SK-N-SH (cell line): Measurements from ENCODE around the gene CDKN2D. TPM values are rescaled to one million over a fixed set of nuclear protein-coding genes. Genes with fewer than 3 reads are reported as not detected.

ENCODE experiments used
- CTCF ChIA-PET: fragments of 300-600, 350-600 bp; formaldehyde crosslinking; extraction: SDS; loops from one replicate; lab custom pipeline; 2021; lab: Yijun Ruan, JAX
- POLR2A ChIA-PET: fragments of 350-600 bp; sonication (Branson Sonifier 250); formaldehyde crosslinking; extraction: SDS; loops from one replicate; lab custom pipeline; 2020; ENCODE audit warnings: antibody characterized with exemption, inconsistent platforms; lab: Yijun Ruan, JAX
- DNase-seq: peaks from one replicate; pipeline ENCODE4 v3.0.0; 2012
- H2AFZ ChIP-seq: fragments of 200-600 bp; sonication (generic); 2 replicates; pipeline ENCODE4 v1.8.1; 2016; ENCODE audit warnings: antibody characterized with exemption, mild to moderate bottlenecking, low read depth
- H3F3A ChIP-seq: fragments of 200-600 bp; sonication (generic); replicated peaks from 2 replicates; pipeline ENCODE3; 2016; ENCODE audit warnings: antibody characterized with exemption, mild to moderate bottlenecking; ENCODE audit not compliant: insufficient read depth
- H3K27ac ChIP-seq, 2 experiments: fragments of 200-500 bp in 1 of 2; fragments of 200-600 bp in 1 of 2; sonication (Bioruptor generic) in 1 of 2; sonication (generic), shearing (Covaris generic) in 1 of 2; 2 replicates each; pipeline versions ENCODE4 v1.5.1 to v1.6.1; 2014 to 2016; ENCODE audit warnings: low read depth in 2 of 2, inconsistent platforms in 1 of 2, low read length in 1 of 2, mild to moderate bottlenecking in 1 of 2, mixed read lengths in 1 of 2
- H3K27me3 ChIP-seq: fragments of 200-600 bp; sonication (generic), shearing (Covaris generic); 2 replicates; pipeline ENCODE4 v1.6.1; 2016; ENCODE audit warnings: mixed run types; ENCODE audit not compliant: insufficient read depth
- H3K36me3 ChIP-seq, 2 experiments: fragments of 200-500 bp in 1 of 2; fragments of 200-600 bp in 1 of 2; sonication (Bioruptor generic) in 1 of 2; sonication (generic) in 1 of 2; replicated peaks in 1 of 2; 2 replicates each; pipeline versions ENCODE3 to v1.5.1; 2014 to 2016; ENCODE audit warnings: low read length in 1 of 2, mild to moderate bottlenecking in 1 of 2; ENCODE audit not compliant: insufficient read depth in 2 of 2, control insufficient read depth in 1 of 2
- H3K4me1 ChIP-seq, 2 experiments: fragments of 200-500 bp in 1 of 2; fragments of 200-600 bp in 1 of 2; sonication (Bioruptor generic) in 1 of 2; sonication (generic), shearing (Covaris generic) in 1 of 2; 2 replicates each; pipeline versions ENCODE4 v1.5.1 to v1.6.1; 2014 to 2016; ENCODE audit warnings: low read depth in 1 of 2, low read length in 1 of 2, mixed run types in 1 of 2; ENCODE audit not compliant: insufficient read depth in 2 of 2, control insufficient read depth in 1 of 2
- H3K4me2 ChIP-seq: fragments of 200-600 bp; sonication (generic), shearing (Covaris generic); 2 replicates; pipeline ENCODE4 v1.6.1; 2017; ENCODE audit warnings: mixed run types
- H3K4me3 ChIP-seq, 2 experiments: fragments of 200-500 bp in 1 of 2; fragments of 200-600 bp in 1 of 2; sonication (Bioruptor generic) in 1 of 2; sonication (generic), shearing (Covaris generic) in 1 of 2; 2 replicates each; pipeline versions ENCODE4 v1.5.1 to v1.8.1; 2014 to 2016; ENCODE audit warnings: low read depth in 2 of 2, inconsistent platforms in 1 of 2, low read length in 1 of 2, mild to moderate bottlenecking in 1 of 2, mixed read lengths in 1 of 2, moderate library complexity in 1 of 2
- H3K79me2 ChIP-seq: fragments of 200-600 bp; sonication (generic); 2 replicates; pipeline ENCODE4 v1.8.1; 2017; ENCODE audit warnings: mild to moderate bottlenecking; ENCODE audit not compliant: insufficient read depth
- H3K9ac ChIP-seq: fragments of 200-600 bp; sonication (generic); 2 replicates; pipeline ENCODE4 v1.6.1; 2017; ENCODE audit warnings: mixed run types
- H3K9me2 ChIP-seq: fragments of 200-600 bp; sonication (generic); 2 replicates; pipeline ENCODE4 v1.6.1; 2017; ENCODE audit warnings: mixed run types
- H3K9me3 ChIP-seq: fragments of 200-600 bp; sonication (generic); 2 replicates; pipeline ENCODE4 v1.6.1; 2017; ENCODE audit warnings: mixed run types, mild to moderate bottlenecking, moderate library complexity
- H4K20me1 ChIP-seq: fragments of 200-600 bp; sonication (generic); 2 replicates; pipeline ENCODE4 v1.6.1; 2017; ENCODE audit warnings: mild to moderate bottlenecking, mixed run types; ENCODE audit not compliant: insufficient read depth
- CHD2 ChIP-seq: fragments of 150-350 bp; IDR thresholded peaks from 2 replicates; pipeline ENCODE4 v1.6.1; 2018; ENCODE audit warnings: low read length; ENCODE audit not compliant: partially characterized antibody
- EZH2phosphoT487 ChIP-seq: fragments of 200-600 bp; sonication (generic); IDR thresholded peaks from 2 replicates; pipeline ENCODE4 v1.6.1; 2017; ENCODE audit warnings: low read depth, mixed run types, mild to moderate bottlenecking, antibody characterized with exemption, moderate library complexity, borderline replicate concordance
- FOXM1 ChIP-seq: IDR thresholded peaks from 2 replicates; pipeline ENCODE4 v1.4.0; 2012; ENCODE audit warnings: low read depth, mild to moderate bottlenecking
- IRF3 ChIP-seq: fragments of 150-350 bp; IDR thresholded peaks from 2 replicates; pipeline ENCODE4 v1.6.1; 2016; ENCODE audit warnings: mild to moderate bottlenecking, low read depth, low read length
- JUND ChIP-seq: IDR thresholded peaks from 2 replicates; pipeline ENCODE4 v1.4.0; 2012
- PBX3 ChIP-seq: IDR thresholded peaks from 2 replicates; pipeline ENCODE4; 2012
- RAD21 ChIP-seq: IDR thresholded peaks from 2 replicates; pipeline ENCODE4 v1.6.1; 2012; ENCODE audit warnings: mild to moderate bottlenecking, low read length
- REST ChIP-seq: IDR thresholded peaks from 2 replicates; pipeline ENCODE4 v1.6.1; 2012; ENCODE audit warnings: mild to moderate bottlenecking, low read depth, low read length, moderate library complexity
- RXRA ChIP-seq: IDR thresholded peaks from 2 replicates; pipeline ENCODE4 v1.4.0; 2012; ENCODE audit warnings: low read depth, mild to moderate bottlenecking, borderline replicate concordance
- TAF1 ChIP-seq: IDR thresholded peaks from 2 replicates; pipeline ENCODE4 v1.6.1; 2012; ENCODE audit warnings: low read depth, mild to moderate bottlenecking, low read length, moderate library complexity, borderline replicate concordance
- TCF12 ChIP-seq: IDR thresholded peaks from 2 replicates; pipeline ENCODE4 v1.4.0; 2012
- YY1 ChIP-seq: IDR thresholded peaks from 2 replicates; pipeline ENCODE4 v1.4.0; 2012; ENCODE audit warnings: low read depth, mild to moderate bottlenecking
- ZBTB33 ChIP-seq: IDR thresholded peaks from 2 replicates; pipeline ENCODE4 v1.4.0; 2012; ENCODE audit warnings: low read depth, borderline replicate concordance
- WGBS: methylation state at CpG from one replicate; pipeline ENCODE4 v1.1.6; 2017; ENCODE audit warnings: low lambda C conversion rate; 5-methylcytosine and 5-hydroxymethylcytosine counted together
- polyA plus RNA-seq, 3 experiments: library from polyadenylated mRNA; depleted of rRNA; stranded (reverse); fragments of >200 nt; gene quantifications; 2 replicates each; pipeline ENCODE4 v1.2.3, GENCODE V29; 2012
- small RNA-seq, 7 experiments: library from RNA; depleted of rRNA; stranded (forward); fragments of <200 nt; gene quantifications; one replicate each; pipeline ENCODE3, GENCODE V24; 2012

CDKN2D gene
- polyA plus RNA-seq, 1 of the 3 experiments (the other 2 are of a cell fraction), result 13.1 TPM

GRCh38 chr19:10516671-10517286 lies 52.0 kb downstream of the CDKN2D start:
- Histone ChIP-seq H3K27me3 (peaks cover 13% of the 10 kb centered on the region; the same call in 1 of the 2 replicates), H3K27ac (no peak overlapping the region), H2AFZ (peak overlapping the region; percentile 78), H3K4me3 (peak overlapping the region; percentile 38 to 58), H3K36me3 (no peaks in the 10 kb centered on the region), H3K9me3 (no peaks in the 10 kb centered on the region), H3F3A (no peaks in the 10 kb centered on the region), H3K79me2 (no peaks in the 10 kb centered on the region), H3K9ac (no peak overlapping the region), H3K9me2 (no peaks in the 10 kb centered on the region), H4K20me1 (no peaks in the 10 kb centered on the region), H3K4me1 (no peaks in the 10 kb centered on the region; a peak in 1 of 4 replicates), H3K4me2 (peak overlapping the region; percentile 79)
- TF ChIP-seq YY1, result no peak
- TF ChIP-seq IRF3, result no peak
- TF ChIP-seq TAF1, result no peak
- no peak for TF ChIP-seq RXRA
- no peak for TF ChIP-seq RAD21
- no peak for TF ChIP-seq PBX3
- TF ChIP-seq EZH2phosphoT487, result no peak
- no peak for TF ChIP-seq TCF12
- TF ChIP-seq JUND, result no peak
- TF ChIP-seq ZBTB33, result no peak
- no peak for TF ChIP-seq CHD2
- TF ChIP-seq REST, result no peak
- TF ChIP-seq FOXM1, result no peak
- CTCF ChIA-PET, result interaction anchor here (0.9 to 2.0 kb wide), 7 partner anchors 11 to 201 kb away, joined by 3 to 9 read pairs (median 3); partner anchors contain the start of gene DNM2
- DNase-seq, result no peak
- POLR2A ChIA-PET, result interaction anchor here (0.6 to 1.4 kb wide), 2 partner anchors 19 to 35 kb away, joined by 3 read pairs; no protein-coding TSS in a partner anchor
- WGBS, result 53% methylated on average over 5 of the region's 10 CpGs

Small RNA genes within 50 kb of the gene (small RNA-seq; reads per million reads assigned to genes)
- 0 to 0.06 (median 0) reads per million in 7 experiments for gene MIR1238
- 0 to 1.6 (median 0) reads per million in 7 experiments for gene RNU7-140P

Other genes with a start within 250 kb of the CDKN2D start
- 3.0 and 8.2 TPM in 2 replicates for gene RAVER1, start 235.4 kb downstream of the CDKN2D start, polyA plus RNA-seq (2012; rRNA removed)
- gene ICAM3, start 229.4 kb downstream of the CDKN2D start, polyA plus RNA-seq (2012; rRNA removed), result 12.6 and 15.6 TPM in 2 replicates
- 34.8 and 44.6 TPM in 2 replicates for gene TYK2, start 188.4 kb downstream of the CDKN2D start, polyA plus RNA-seq (2012; rRNA removed)
- gene CDC37, start 165.4 kb downstream of the CDKN2D start, polyA plus RNA-seq (2012; rRNA removed), result 1,026 and 1,054 TPM in 2 replicates
- 2.3 and 2.9 TPM in 2 replicates for gene PDE4A, start 148.4 kb downstream of the CDKN2D start, polyA plus RNA-seq (2012; rRNA removed)
- gene KEAP1, start 65.6 kb downstream of the CDKN2D start, polyA plus RNA-seq (2012; rRNA removed), result 53.8 and 72.9 TPM in 2 replicates
- gene S1PR5, start 51.5 kb downstream of the CDKN2D start, polyA plus RNA-seq (2012; rRNA removed), result 0.32 and 0.36 TPM in 2 replicates
- gene ATG4D, start 25.1 kb downstream of the CDKN2D start, polyA plus RNA-seq (2012; rRNA removed), result 19.7 and 22.6 TPM in 2 replicates
- gene KRI1, start 3.0 kb downstream of the CDKN2D start, polyA plus RNA-seq (2012; rRNA removed), result 23.3 and 26.7 TPM in 2 replicates
- gene AP1M2, start 18.3 kb upstream of the CDKN2D start, polyA plus RNA-seq (2012; rRNA removed), result 0.05 and 0.30 TPM in 2 replicates
- 61.4 and 66.6 TPM in 2 replicates for gene SLC44A2, start 56.6 kb upstream of the CDKN2D start, polyA plus RNA-seq (2012; rRNA removed)
- gene ILF3, start 85.4 kb upstream of the CDKN2D start, polyA plus RNA-seq (2012; rRNA removed), result 203 and 229 TPM in 2 replicates
- 108 and 115 TPM in 2 replicates for gene QTRT1, start 132.5 kb upstream of the CDKN2D start, polyA plus RNA-seq (2012; rRNA removed)
- 52.5 and 53.6 TPM in 2 replicates for gene DNM2, start 149.1 kb upstream of the CDKN2D start, polyA plus RNA-seq (2012; rRNA removed)